NCI-H1417 (cell line): ENCODE data around the gene PRIM2.
"Not testable (repeated sequence)": the region's sequence is repeated elsewhere in the genome, so short reads cannot be mapped to it uniquely, and the experiment has no call there.

ENCODE experiments used
- DNase-seq, 3 experiments: peaks; one replicate each; lab custom pipeline; 2025; lab: John Stamatoyannopoulos, UW

PRIM2 gene

GRCh38 chr6:57308755-57309154 lies 8.7 kb upstream of the PRIM2 start:
- DNase-seq, result not testable (repeated sequence)

GRCh38 chr6:57310095-57310816 lies 7.2 kb upstream of the PRIM2 start:
- DNase-seq, result not testable (repeated sequence)

DNA sequence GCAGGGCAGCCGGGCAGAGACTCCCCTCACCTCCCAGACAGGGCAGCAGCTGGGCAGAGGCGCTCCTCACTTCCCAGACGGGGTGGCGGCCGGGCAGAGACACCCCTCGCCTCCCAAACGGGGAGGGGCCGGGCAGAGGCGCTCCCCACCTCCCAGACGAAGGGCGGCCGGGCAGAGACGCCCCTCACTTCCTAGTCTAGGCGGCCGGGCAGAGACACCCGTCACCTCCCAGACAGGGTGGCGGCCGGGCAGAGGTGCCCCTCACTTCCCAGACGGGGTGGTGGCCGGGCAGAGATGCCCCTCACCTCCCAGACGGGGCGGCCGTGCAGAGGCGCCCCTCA lies 6.6 kb upstream of the PRIM2 start:
- DNase-seq, result no peak

- DNase-seq, result not testable (repeated sequence)
These were observed 6.0 kb upstream of the PRIM2 start for GRCh38 chr6:57311300-57312003.

GRCh38 chr6:57312004-57312345 lies 5.5 kb upstream of the PRIM2 start:
- no peak for DNase-seq

GRCh38 chr6:57313009-57313408 lies 4.4 kb upstream of the PRIM2 start:
- no peak for DNase-seq

DNA sequence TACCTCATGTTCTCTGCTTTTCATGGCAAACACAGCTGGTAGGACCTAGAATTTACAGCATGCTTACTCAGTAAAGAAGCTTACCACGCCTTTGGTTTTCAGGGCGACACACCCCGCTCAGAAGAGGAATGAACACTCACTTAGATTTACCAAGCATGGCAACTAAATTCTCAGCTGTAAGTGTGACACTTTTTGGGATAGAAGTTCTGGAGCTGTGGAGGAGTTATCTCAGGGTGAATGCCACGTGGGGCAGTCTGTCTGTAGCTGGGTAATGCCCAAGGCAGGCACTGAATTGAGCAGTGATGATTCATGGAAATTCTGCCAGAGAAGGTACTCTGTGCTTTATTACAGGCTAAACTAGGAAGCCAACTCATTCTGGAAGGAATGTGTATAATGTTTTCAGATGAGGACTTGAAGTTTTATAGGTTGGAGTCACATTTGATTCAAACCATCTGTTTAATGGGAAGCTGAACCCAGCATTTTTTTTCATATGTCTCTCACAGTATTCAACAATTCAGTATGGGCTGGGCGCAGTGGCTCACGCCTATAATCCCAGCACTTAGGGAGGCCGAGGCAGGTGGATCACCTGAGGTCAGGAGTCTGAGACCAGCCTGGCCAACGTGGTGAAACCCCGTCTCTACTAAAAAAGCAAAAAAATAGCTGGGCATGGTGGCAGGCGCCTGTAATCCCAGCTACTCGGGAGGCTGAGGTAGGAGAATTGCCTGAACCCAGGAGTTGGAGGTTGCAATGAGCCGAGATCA lies 3.5 kb upstream of the PRIM2 start:
- peak in 1 of 3 experiments; percentile 13 for DNase-seq

GRCh38 chr6:57315111-57315510 lies 2.3 kb upstream of the PRIM2 start:
- DNase-seq, result no peak

DNA sequence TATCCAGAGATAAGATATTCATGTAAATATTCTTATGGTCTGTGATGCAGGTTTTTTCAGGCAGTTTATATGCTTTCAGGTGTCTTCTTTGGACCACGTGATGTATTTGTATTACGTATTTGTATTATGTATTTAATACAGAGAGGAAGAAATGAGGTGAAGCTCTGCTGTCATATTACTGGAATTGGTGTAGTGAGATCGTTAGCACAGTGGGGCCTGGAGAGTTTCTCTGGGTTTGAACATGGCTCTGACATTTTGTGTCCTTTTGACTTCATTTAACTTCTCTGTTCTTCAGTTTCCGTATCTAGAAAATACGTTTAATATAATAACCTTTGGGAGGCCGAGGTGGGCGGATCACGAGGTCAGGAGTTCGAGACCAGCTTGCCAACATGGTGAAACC lies 1.6 kb upstream of the PRIM2 start:
- DNase-seq, result no peak

- peak; percentile 81 to 94 (median 91) for DNase-seq
These were observed 810 bp upstream of the PRIM2 start for GRCh38 chr6:57316581-57317059.

GRCh38 chr6:57324538-57324937 lies 7.1 kb downstream of the PRIM2 start:
- DNase-seq, result peak in 1 of 3 experiments; percentile 10

DNA sequence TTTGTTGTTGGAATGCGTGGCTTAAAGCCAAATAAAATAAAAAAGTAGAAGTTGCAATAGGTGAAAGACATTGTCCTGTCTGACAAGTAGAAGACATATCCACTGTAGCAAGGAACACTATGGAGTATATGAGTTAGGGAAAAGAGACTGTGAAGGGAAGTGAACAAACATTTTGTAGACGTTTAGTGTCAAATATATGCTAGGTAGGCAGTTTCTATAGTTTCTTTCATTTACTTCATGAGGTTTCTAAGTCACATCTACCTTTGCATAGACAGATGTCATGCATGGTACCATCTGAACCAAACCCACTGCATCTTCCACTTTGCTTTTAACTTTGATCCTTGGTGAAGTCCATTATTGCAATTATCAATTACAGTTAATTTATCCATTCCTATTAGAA lies 9.9 kb downstream of the PRIM2 start:
- DNase-seq, result no peak

GRCh38 chr6:57328074-57328473 lies 10.6 kb downstream of the PRIM2 start:
- no peak for DNase-seq

GRCh38 chr6:57329933-57330332 lies 12.5 kb downstream of the PRIM2 start:
- DNase-seq, result no peak

- DNase-seq, result no peak
These were observed 24.8 kb downstream of the PRIM2 start for GRCh38 chr6:57342148-57342669.

DNA sequence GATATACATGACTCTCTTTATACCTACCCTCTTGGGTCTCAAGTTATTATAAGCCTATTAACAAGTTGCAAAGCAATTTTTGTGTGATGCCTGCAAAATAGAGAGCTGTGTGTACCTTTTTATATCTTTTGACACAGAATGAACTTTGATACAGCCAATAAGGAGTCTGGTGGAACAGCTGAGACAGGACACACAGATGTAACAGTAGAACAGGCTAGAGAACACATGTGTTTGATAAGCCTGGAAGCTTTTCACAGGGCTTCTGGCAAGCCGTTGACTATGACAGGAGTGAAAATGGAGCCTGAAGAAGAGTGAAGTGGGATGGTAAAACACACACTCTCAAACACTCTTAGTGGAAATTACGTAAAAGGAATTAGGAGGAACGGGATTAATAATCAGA lies 25.9 kb downstream of the PRIM2 start:
- DNase-seq, result not testable (repeated sequence)

DNA sequence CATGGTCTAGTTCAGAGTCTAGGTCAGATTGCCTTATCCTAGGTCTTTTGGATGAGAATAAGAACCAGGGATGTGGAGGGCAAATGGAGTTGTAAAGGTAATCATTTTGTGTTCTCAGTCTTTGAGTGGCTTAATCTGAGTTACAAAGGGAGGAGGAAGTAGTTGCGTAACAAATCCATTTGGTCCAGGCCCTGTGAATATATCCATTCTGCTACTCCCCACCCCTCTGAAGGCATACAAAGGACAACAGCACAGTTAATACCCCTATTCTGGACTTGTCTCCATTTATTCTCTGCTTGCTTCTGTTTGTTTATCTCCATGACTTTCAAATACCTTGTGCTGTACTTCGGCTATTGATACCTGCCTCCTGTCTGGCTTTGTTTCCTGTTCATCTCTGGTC lies 29.3 kb downstream of the PRIM2 start:
- not testable (repeated sequence) for DNase-seq

DNA sequence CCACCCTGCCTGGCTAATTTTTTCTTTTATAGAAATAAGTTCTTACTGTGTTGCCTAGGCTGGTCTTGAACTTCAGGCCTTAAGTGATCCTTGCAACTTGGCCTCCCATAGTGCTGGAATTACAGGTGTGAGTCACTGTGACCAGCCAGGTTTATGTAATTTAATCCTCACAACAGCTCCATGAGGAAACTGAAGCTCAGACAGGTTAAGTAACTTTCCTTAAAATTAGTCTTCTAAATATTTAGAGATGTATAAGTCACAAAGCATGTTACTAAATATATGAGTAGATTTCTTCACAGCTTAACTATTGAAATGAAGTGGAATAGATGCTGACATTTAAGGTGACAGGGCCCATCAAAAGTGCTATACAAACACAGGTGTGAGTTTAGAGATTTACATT lies 30.2 kb downstream of the PRIM2 start:
- DNase-seq, result not testable (repeated sequence)

GRCh38 chr6:57350443-57350842 lies 33.0 kb downstream of the PRIM2 start:
- DNase-seq, result peak in 1 of 3 experiments; percentile 13

DNA sequence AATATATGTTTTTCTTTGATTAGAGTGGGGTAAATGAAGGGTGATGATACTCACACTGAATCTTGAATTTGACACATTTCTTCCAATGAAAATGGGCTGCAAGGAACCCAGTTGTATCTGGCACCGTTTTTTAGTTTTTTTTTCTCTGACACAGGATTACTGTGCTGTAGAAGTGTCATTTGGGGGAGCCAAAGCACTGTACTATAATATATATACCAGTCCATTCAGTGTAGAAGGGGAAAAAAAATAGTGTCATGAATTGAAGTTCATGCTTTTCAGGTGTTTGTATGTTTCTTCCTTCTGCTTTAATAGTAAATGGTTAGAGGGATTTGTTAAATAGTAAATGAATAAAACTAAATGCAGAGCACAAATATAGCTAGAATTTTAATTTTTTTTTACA lies 35.2 kb downstream of the PRIM2 start:
- DNase-seq, result not testable (repeated sequence)

- DNase-seq, result not testable (repeated sequence)
These were observed 40.9 kb downstream of the PRIM2 start for GRCh38 chr6:57358319-57358718.

GRCh38 chr6:57359766-57360165 lies 42.3 kb downstream of the PRIM2 start:
- not testable (repeated sequence) for DNase-seq

DNA sequence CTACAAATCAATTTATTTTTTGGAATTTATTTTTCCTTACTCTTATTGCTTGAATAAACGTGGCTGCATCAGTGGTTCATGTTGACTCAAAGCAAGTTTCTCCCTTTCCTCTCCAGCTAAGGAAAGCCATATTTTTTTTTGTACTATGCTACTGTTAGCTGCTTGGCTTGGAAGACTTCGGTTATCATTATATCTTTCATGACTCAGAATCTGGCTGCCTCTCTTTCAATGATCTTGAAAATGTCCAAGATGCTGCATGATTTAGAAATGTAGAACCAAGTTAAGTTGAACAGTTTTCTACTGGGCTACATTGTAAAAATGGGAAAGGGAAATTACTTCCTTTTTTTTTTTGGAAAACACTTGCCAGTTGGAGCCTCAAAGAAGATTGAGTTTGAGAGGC lies 44.9 kb downstream of the PRIM2 start:
- DNase-seq, result not testable (repeated sequence)
